Osteoblast (primary cell): ENCODE data around the gene UBE2N. TPM values are rescaled to one million over a fixed set of nuclear protein-coding genes. Genes with fewer than 3 reads are reported as not detected.

Experiments
- DNase-seq: peaks from one replicate; pipeline ENCODE4 v3.0.0; 2011; ENCODE audit warnings: low spot score, mixed read lengths; ENCODE audit not compliant: insufficient read length; ENCODE audit errors: missing footprints
- H2AFZ ChIP-seq: 2 replicates; pipeline ENCODE4 v1.6.0; 2011; ENCODE audit warnings: mild to moderate bottlenecking, low read length
- H3K27ac ChIP-seq: 2 replicates; pipeline ENCODE4 v1.5.1; 2011; ENCODE audit warnings: mild to moderate bottlenecking, low read depth, low read length, moderate library complexity
- H3K27me3 ChIP-seq: 2 replicates; pipeline ENCODE4 v1.6.0; 2012; ENCODE audit warnings: mild to moderate bottlenecking, control low read depth, inconsistent platforms, low read length, moderate library complexity; ENCODE audit not compliant: insufficient read depth
- H3K36me3 ChIP-seq: 2 replicates; pipeline ENCODE4 v1.5.1; 2011; ENCODE audit warnings: mild to moderate bottlenecking, low read length, control low read depth, moderate library complexity; ENCODE audit not compliant: insufficient read depth
- H3K4me1 ChIP-seq: 2 replicates; pipeline ENCODE4 v1.5.1; 2011; ENCODE audit warnings: mild to moderate bottlenecking, low read length, control low read depth, moderate library complexity; ENCODE audit not compliant: insufficient read depth
- H3K4me2 ChIP-seq: 2 replicates; pipeline ENCODE4 v1.6.0; 2011; ENCODE audit warnings: mild to moderate bottlenecking, low read length; ENCODE audit not compliant: insufficient read depth
- H3K4me3 ChIP-seq: fragments of 200-600 bp; sonication (generic); 3 replicates; pipeline ENCODE4 v1.5.1; 2012; ENCODE audit warnings: mild to moderate bottlenecking, low read length, inconsistent platforms; ENCODE audit not compliant: insufficient read depth
- H3K79me2 ChIP-seq: 2 replicates; pipeline ENCODE4 v1.6.0; 2012; ENCODE audit warnings: mild to moderate bottlenecking, low read length, control low read depth, inconsistent platforms; ENCODE audit not compliant: insufficient read depth
- H3K9me3 ChIP-seq: 2 replicates; pipeline ENCODE4 v1.5.1; 2011; ENCODE audit warnings: low read depth, low read length, control low read depth
- H4K20me1 ChIP-seq: 2 replicates; pipeline ENCODE4 v1.6.0; 2012; ENCODE audit warnings: mild to moderate bottlenecking, low read length, control low read depth; ENCODE audit not compliant: insufficient read depth
- CTCF ChIP-seq: IDR thresholded peaks from 2 replicates; pipeline ENCODE4 v1.5.1; 2011; ENCODE audit warnings: mild to moderate bottlenecking, low read depth, low read length, moderate library complexity; ENCODE audit errors: extremely low read depth
- total RNA-seq: library from RNA; depleted of rRNA; stranded (reverse); fragments of >200 nt; gene quantifications from 2 replicates; pipeline ENCODE4 v1.2.3, GENCODE V29; 2012

Gene UBE2N
- total RNA-seq, 1 donor: 44.2 TPM

DNA sequence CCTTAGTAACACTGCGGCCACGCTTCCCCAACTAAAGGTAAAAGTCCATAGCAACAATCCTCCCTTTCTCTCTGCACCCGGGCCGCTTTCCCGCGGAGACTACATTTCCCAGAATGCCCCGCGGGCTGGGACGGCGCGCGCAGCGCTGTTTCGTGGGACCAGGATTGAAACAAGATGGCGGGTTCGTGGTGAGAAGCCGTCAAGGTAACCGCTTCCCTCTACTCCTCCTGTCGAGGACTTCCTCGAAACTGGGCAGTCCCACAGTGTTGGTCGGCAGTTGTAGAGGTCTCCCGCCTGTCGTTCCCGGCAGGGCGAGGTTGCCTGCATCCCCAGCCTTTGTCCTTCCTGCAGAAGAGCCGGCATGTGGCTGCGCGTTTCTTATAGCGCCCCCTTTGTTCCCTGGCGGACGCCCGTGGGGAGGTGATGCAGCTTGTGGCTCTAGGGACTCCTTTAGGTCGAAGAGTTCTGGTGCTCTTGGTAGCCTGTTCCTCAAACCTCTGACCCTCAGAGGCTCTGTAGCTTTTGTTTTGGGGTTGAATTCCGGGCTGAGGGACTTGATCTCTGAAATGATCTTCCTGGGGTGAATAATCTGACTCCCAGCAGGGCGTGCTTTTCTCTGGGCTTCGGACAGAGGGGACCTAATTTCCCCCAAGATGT, 25.7 kb upstream of the UBE2N start, which contains the start of gene MRPL42:
MRPL42 (plus strand) TSS at position 164 of the 657 bp plus-strand sequence. CDS start 1,772 bp downstream, outside the sequence.
- no peaks in the 10 kb centered on the region for H3K27me3 ChIP-seq
- peak; percentile 94 for DNase-seq
- H3K9me3 ChIP-seq: no peaks in the 10 kb centered on the region
- peaks cover 4% of the 10 kb centered on the region for H3K36me3 ChIP-seq
- H3K27ac ChIP-seq: peak within 1 kb of the TSS; percentile 96
- TF ChIP-seq CTCF: peak; percentile 89
- H3K4me3 ChIP-seq: peak within 1 kb of the TSS; percentile 90
- H4K20me1 ChIP-seq: peaks cover 10% of the 10 kb centered on the region
- H3K4me1 ChIP-seq: peaks cover 19% of the 10 kb centered on the region
- peak within 1 kb of the TSS; percentile 100 for H2AFZ ChIP-seq
- H3K4me2 ChIP-seq: peak within 1 kb of the TSS; percentile 100
- peaks cover 47% of the 10 kb centered on the region for H3K79me2 ChIP-seq

GRCh38 chr12:93466625-93467350, 25.0 kb upstream of the UBE2N start:
- Histone ChIP-seq H3K27ac (no peak overlapping the region), H3K4me3 (peak overlapping the region; percentile 90), H3K4me2 (peak overlapping the region; percentile 100)

DNA sequence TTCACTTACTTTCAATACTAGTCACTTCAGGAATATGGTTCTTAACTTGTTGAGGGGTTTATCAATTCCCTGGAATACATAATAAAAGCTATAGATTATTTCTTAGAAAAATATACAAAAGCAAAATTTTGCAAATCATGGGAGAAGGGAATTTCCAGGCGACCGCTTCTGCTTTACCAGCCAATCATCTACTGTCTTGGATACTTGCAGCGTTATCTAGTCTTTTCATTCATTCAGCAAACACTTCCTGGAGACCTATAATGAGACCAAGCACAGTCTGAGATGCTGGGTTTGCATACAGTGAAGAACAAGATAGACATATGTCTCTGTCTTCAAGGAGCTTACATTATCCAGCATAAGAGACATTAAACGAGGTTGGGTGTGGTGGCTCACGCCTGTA, 24.1 kb upstream of the UBE2N start:
- no peak for DNase-seq
- no peak overlapping the region for H3K4me2 ChIP-seq
- H3K9me3 ChIP-seq: no peaks in the 10 kb centered on the region
- no peak overlapping the region for H3K4me3 ChIP-seq
- no peak overlapping the region for H3K27ac ChIP-seq
- H2AFZ ChIP-seq: no peak overlapping the region
- H3K4me1 ChIP-seq: peaks cover 19% of the 10 kb centered on the region
- no peaks in the 10 kb centered on the region for H3K36me3 ChIP-seq
- H4K20me1 ChIP-seq: peaks cover 8% of the 10 kb centered on the region
- no peaks in the 10 kb centered on the region for H3K27me3 ChIP-seq
- peaks cover 34% of the 10 kb centered on the region for H3K79me2 ChIP-seq
- TF ChIP-seq CTCF: no peak

More at GRCh38 chr12:93466625-93467350, 25.0 kb upstream of the UBE2N start:
- peaks cover 4% of the 10 kb centered on the region for H3K36me3 ChIP-seq
- no peak for TF ChIP-seq CTCF
- peak overlapping the region; percentile 100 for H2AFZ ChIP-seq
- peaks cover 40% of the 10 kb centered on the region for H3K79me2 ChIP-seq
- H3K9me3 ChIP-seq: no peaks in the 10 kb centered on the region
- H3K4me1 ChIP-seq: peaks cover 19% of the 10 kb centered on the region
- DNase-seq: no peak
- H3K27me3 ChIP-seq: no peaks in the 10 kb centered on the region
- peaks cover 8% of the 10 kb centered on the region for H4K20me1 ChIP-seq

- H3K4me3 ChIP-seq: no peak overlapping the region
- no peaks in the 10 kb centered on the region for H3K79me2 ChIP-seq
- no peak overlapping the region for H3K4me2 ChIP-seq
- H3K27me3 ChIP-seq: no peaks in the 10 kb centered on the region
- no peaks in the 10 kb centered on the region for H4K20me1 ChIP-seq
- H2AFZ ChIP-seq: no peak overlapping the region
- no peaks in the 10 kb centered on the region for H3K36me3 ChIP-seq
- no peak for TF ChIP-seq CTCF
- H3K27ac ChIP-seq: no peak overlapping the region
- H3K4me1 ChIP-seq: no peaks in the 10 kb centered on the region
- no peak for DNase-seq
- H3K9me3 ChIP-seq: no peaks in the 10 kb centered on the region
These were observed 19.8 kb upstream of the UBE2N start for GRCh38 chr12:93461503-93461902.
